Measurements from ENCODE around the gene ENAH. TPM values are rescaled to one million over a fixed set of nuclear protein-coding genes. Genes with fewer than 3 reads are reported as not detected.

ENAH gene
- total and polyA plus RNA-seq, 9 of the 15 experiments (the other 6 are each of a cell fraction or from before 2014, with no cell fraction given): 0.03 to 1.2 (median 0.15) TPM

GRCh38 chr1:225652729-225653462, at the start of gene ENAH (continued):
- TF ChIP-seq USF1 (CRISPR knock-in tag; IDR thresholded peaks at IDR 0.05) (no peak), ZNF639 (CRISPR knock-in tag; conservative IDR thresholded peaks at IDR 0.05 in 1 of 2, IDR thresholded peaks at IDR 0.05 in 1 of 2) (no peak), FOXK1 (CRISPR knock-in tag; IDR thresholded peaks at IDR 0.05; ENCODE audit: borderline replicate concordance) (no peak), TAF1 (IDR thresholded peaks at IDR 0.05; ENCODE audit: control insufficient read depth, extremely low read depth, insufficient read depth, low read length, severe bottlenecking) (no peak), CC2D1A (IDR thresholded peaks at IDR 0.05) (no peak), ZNF444 (CRISPR knock-in tag; IDR thresholded peaks at IDR 0.05) (no peak), ZC3H8 (IDR thresholded peaks at IDR 0.05) (no peak), E2F6 (IDR thresholded peaks at IDR 0.05; ENCODE audit: borderline replicate concordance in 1 of 2, extremely low read depth in 1 of 2, insufficient read depth in 1 of 2, insufficient read length in 1 of 2, low read depth in 1 of 2, low read length in 1 of 2, poor library complexity in 1 of 2, severe bottlenecking in 1 of 2) (peak; percentile 21 to 83), RB1 (IDR thresholded peaks at IDR 0.05; ENCODE audit: low read depth) (0 out of 2 replicates have a peak, but pooled peaks have one; percentile 20), ZNF318 (IDR thresholded peaks at IDR 0.05; ENCODE audit: borderline replicate concordance in 1 of 2, low read depth in 1 of 2) (no peak), POLR2AphosphoS2 (IDR thresholded peaks at IDR 0.05; ENCODE audit: low read length) (no peak), SIX5 (IDR thresholded peaks at IDR 0.05; ENCODE audit: borderline replicate concordance in 1 of 2, insufficient read depth in 1 of 2, low read depth in 1 of 2, low read length in 2 of 2) (no peak), BACH1 (tag; IDR thresholded peaks at IDR 0.05) (no peak), ZNF79 (CRISPR knock-in tag; IDR thresholded peaks at IDR 0.05; ENCODE audit: low read depth) (no peak)
